ENCODE data around the gene BPIFB3. TPM values are rescaled to one million over a fixed set of nuclear protein-coding genes. Genes with fewer than 3 reads are reported as not detected.

The BPIFB3 gene
- total RNA-seq, 1 experiment from 2014 or later, result not detected

- peak; percentile 20 for DNase-seq (ENCODE audit: low read depth)
Observed at GRCh38 chr20:33061658-33062028, 7.9 kb downstream of the BPIFB3 start.

- DNase-seq (ENCODE audit: low read depth), result no peak
Observed at GRCh38 chr20:33062105-33062824, 8.6 kb downstream of the BPIFB3 start.

GRCh38 chr20:33062825-33063149 is 9.1 kb downstream of the BPIFB3 start:
- DNase-seq (ENCODE audit: low read depth), result no peak

GRCh38 chr20:33063271-33063670 is 9.6 kb downstream of the BPIFB3 start:
- DNase-seq (ENCODE audit: low read depth), result no peak

- DNase-seq (ENCODE audit: low read depth), result no peak
Observed at GRCh38 chr20:33064572-33065287, 11.0 kb downstream of the BPIFB3 start.

GRCh38 chr20:33065785-33066184 is 12.1 kb downstream of the BPIFB3 start:
- no peak for DNase-seq (ENCODE audit: low read depth)

GRCh38 chr20:33067806-33068205 is 14.1 kb downstream of the BPIFB3 start:
- DNase-seq (ENCODE audit: low read depth), result no peak

- no peak for DNase-seq (ENCODE audit: low read depth)
Observed at GRCh38 chr20:33068251-33068939, 14.7 kb downstream of the BPIFB3 start.

- no peak for DNase-seq (ENCODE audit: low read depth)
Observed at GRCh38 chr20:33069673-33070072, 16.0 kb downstream of the BPIFB3 start.

- DNase-seq (ENCODE audit: low read depth), result no peak
Observed at GRCh38 chr20:33070111-33071053, 16.7 kb downstream of the BPIFB3 start.

- DNase-seq (ENCODE audit: low read depth), result peak; percentile 16
Observed at GRCh38 chr20:33071198-33071597, 17.5 kb downstream of the BPIFB3 start.

- no peak for DNase-seq (ENCODE audit: low read depth)
Observed at GRCh38 chr20:33072362-33072761, 18.7 kb downstream of the BPIFB3 start.

GRCh38 chr20:33072813-33073212 is 19.1 kb downstream of the BPIFB3 start:
- no peak for DNase-seq (ENCODE audit: low read depth)

- no peak for DNase-seq (ENCODE audit: low read depth)
Observed at GRCh38 chr20:33074675-33075074, 21.0 kb downstream of the BPIFB3 start.

- DNase-seq (ENCODE audit: low read depth), result no peak
Observed at GRCh38 chr20:33075281-33075680, 21.6 kb downstream of the BPIFB3 start.

GRCh38 chr20:33076662-33077372 is 23.1 kb downstream of the BPIFB3 start:
- peak; percentile 60 for DNase-seq (ENCODE audit: low read depth)

- DNase-seq (ENCODE audit: low read depth), result peak; percentile 76
Observed at GRCh38 chr20:33079259-33079658, 25.6 kb downstream of the BPIFB3 start, which contains the start of gene BPIFB4. Gene BPIFB4, plus strand, starts transcription at chr20:33079643. Its CDS starts 1,884 bp downstream, at chr20:33081527.

GRCh38 chr20:33081411-33082154 is 27.9 kb downstream of the BPIFB3 start:
- no peak for DNase-seq (ENCODE audit: low read depth)

- DNase-seq (ENCODE audit: low read depth), result peak; percentile 13
Observed at GRCh38 chr20:33082546-33082945, 28.8 kb downstream of the BPIFB3 start.

All from Daoy (cell line).